Hepatocyte (in vitro differentiated cells): ENCODE results near the gene FSTL1.

Experiments
- CTCF ChIP-seq: fragments of 200-600 bp; sonication (generic); IDR thresholded peaks from 2 replicates; pipeline ENCODE4 v1.5.1; 2016; ENCODE audit warnings: antibody characterized with exemption, mild to moderate bottlenecking; ENCODE audit not compliant: poor library complexity
- EZH2 ChIP-seq: fragments of 200-600 bp; sonication (generic); IDR thresholded peaks from 2 replicates; pipeline ENCODE4 v1.6.1; 2016; ENCODE audit warnings: antibody characterized with exemption, mild to moderate bottlenecking, borderline replicate concordance
- EZH2phosphoT487 ChIP-seq: fragments of 200-600 bp; sonication (generic); IDR thresholded peaks from one replicate; pipeline ENCODE4 v1.6.1; 2018; ENCODE audit warnings: antibody characterized with exemption, mild to moderate bottlenecking, low read depth, moderate library complexity; ENCODE audit not compliant: unreplicated experiment, severe bottlenecking

- TF ChIP-seq CTCF: no peak
- no peak for TF ChIP-seq EZH2
- TF ChIP-seq EZH2phosphoT487: no peak
Measured at GRCh38 chr3:120495809-120496208, 45.0 kb upstream of the FSTL1 start.
